Lung (tissue), 12 donors: ENCODE measurements around the gene PGR. TPM values are rescaled to one million over a fixed set of nuclear protein-coding genes. Genes with fewer than 3 reads are reported as not detected.

Experiments used
- ATAC-seq: fragments of 200-7000 bp; cut with Tn5 transposase; one replicate; pipeline ENCODE4 v1.9.1; 2020; ENCODE audit warnings: moderate number of reproducible peaks; ENCODE audit not compliant: insufficient read depth, low FRiP score
- DNase-seq, 3 donors: peaks; one replicate each; pipeline ENCODE4 v3.0.0-alpha.2; 2013 to 2017
- H3K27ac ChIP-seq, 2 donors: one replicate each; pipeline ENCODE4 v1.5.1; 2013; ENCODE audit warnings: mild to moderate bottlenecking in 2 of 2, moderate library complexity in 2 of 2, control low read depth in 1 of 2, inconsistent platforms in 1 of 2, low read depth in 1 of 2, low read length in 1 of 2
- H3K27me3 ChIP-seq, 3 donors: one replicate each; pipeline ENCODE4 v1.5.1; 2013; ENCODE audit warnings: low read length in 2 of 3; ENCODE audit not compliant: control insufficient read depth in 3 of 3, insufficient read depth in 3 of 3
- H3K36me3 ChIP-seq, 4 donors: one replicate each; pipeline ENCODE4 v1.5.1; 2013; ENCODE audit warnings: low read length in 4 of 4, mild to moderate bottlenecking in 1 of 4, moderate library complexity in 1 of 4; ENCODE audit not compliant: control insufficient read depth in 4 of 4, insufficient read depth in 4 of 4
- H3K4me1 ChIP-seq, 5 donors: one replicate each; pipeline ENCODE4 v1.5.1; 2013; ENCODE audit warnings: low read length in 5 of 5, mild to moderate bottlenecking in 2 of 5, moderate library complexity in 1 of 5; ENCODE audit not compliant: control insufficient read depth in 5 of 5, insufficient read depth in 5 of 5
- H3K4me3 ChIP-seq: one replicate; pipeline ENCODE4 v1.5.1; 2013; ENCODE audit warnings: mild to moderate bottlenecking, control low read depth, moderate library complexity
- H3K9ac ChIP-seq, 2 donors: one replicate each; pipeline ENCODE4 v1.5.1; 2013; ENCODE audit warnings: low read length in 2 of 2, control low read depth in 1 of 2; ENCODE audit not compliant: insufficient read depth in 1 of 2
- H3K9me3 ChIP-seq, 4 donors: one replicate each; pipeline ENCODE4 v1.5.1; 2013; ENCODE audit warnings: low read length in 3 of 4, mild to moderate bottlenecking in 1 of 4, moderate library complexity in 1 of 4; ENCODE audit not compliant: control insufficient read depth in 4 of 4, insufficient read depth in 3 of 4
- WGBS, 2 donors: extraction: QIAGEN DNeasy Blood & Tissue Kit; methylation state at CpG; one replicate each; pipeline ENCODE4 v1.1.7; 2013; 5-methylcytosine and 5-hydroxymethylcytosine counted together
- polyA plus RNA-seq, 2 donors: library from polyadenylated mRNA; stranded (reverse); fragments of 200-250 nt; gene quantifications; one replicate each; pipeline ENCODE4 v1.2.1, GENCODE V29; 2013
- total RNA-seq, 2 donors: library from RNA; depleted of rRNA in 1 of 2; stranded (reverse); fragments of >200 nt in 1 of 2; gene quantifications; one replicate each; pipeline ENCODE4 v1.2.1, GENCODE V29; 2014 to 2021
- TF ChIP-seq, protein P1 (sequence below): IDR thresholded peaks from 2 replicates; pipeline ENCODE4 v1.5.1; 2012; ENCODE audit warnings: mild to moderate bottlenecking; ENCODE audit errors: control extremely low read depth, extremely low read depth
- donor health status: control.
- donor health status: control.
- donor health status: Bipolar disorder and iron deficiency.
- donor health status: healthy.
- donor health status: DM: yes; HTN: yes; CAD: no.

The PGR gene
- total and polyA plus RNA-seq, 4 donors, result 0.16 to 8.8 (median 1.3) TPM

DNA sequence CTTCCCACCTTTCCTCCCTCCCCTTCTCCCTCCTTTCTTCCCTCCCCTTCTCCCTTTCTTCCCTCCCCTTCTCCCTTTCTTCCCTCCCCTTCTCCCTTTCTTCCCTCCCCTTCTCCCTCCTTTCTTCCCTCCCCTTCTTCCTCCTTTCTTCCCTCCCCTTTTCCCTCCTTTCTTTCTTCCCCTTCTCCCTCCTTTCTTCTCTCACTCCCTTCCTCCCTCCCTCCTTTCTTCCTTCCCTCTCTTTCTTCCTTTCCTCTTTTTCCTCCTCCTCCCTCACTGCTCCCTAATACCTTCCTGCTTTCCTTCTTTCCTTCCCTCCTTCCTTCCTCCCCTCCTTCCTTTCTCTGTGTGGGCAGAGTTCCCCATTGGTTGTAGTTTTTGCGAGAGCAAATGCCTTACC lies 76.1 kb downstream of the PGR start:
- Histone ChIP-seq H3K36me3 (no peaks in the 10 kb centered on the region), H3K9me3 (no peaks in the 10 kb centered on the region), H3K4me3 (no peak overlapping the region), H3K9ac (no peak overlapping the region), H3K4me1 (no peaks in the 10 kb centered on the region), H3K27me3 (no peaks in the 10 kb centered on the region), H3K27ac (no peak overlapping the region)
- 88 to 93% methylated on average over 1 of the region's 1 CpG for WGBS, 2 donors
- TF ChIP-seq, protein P1, sequence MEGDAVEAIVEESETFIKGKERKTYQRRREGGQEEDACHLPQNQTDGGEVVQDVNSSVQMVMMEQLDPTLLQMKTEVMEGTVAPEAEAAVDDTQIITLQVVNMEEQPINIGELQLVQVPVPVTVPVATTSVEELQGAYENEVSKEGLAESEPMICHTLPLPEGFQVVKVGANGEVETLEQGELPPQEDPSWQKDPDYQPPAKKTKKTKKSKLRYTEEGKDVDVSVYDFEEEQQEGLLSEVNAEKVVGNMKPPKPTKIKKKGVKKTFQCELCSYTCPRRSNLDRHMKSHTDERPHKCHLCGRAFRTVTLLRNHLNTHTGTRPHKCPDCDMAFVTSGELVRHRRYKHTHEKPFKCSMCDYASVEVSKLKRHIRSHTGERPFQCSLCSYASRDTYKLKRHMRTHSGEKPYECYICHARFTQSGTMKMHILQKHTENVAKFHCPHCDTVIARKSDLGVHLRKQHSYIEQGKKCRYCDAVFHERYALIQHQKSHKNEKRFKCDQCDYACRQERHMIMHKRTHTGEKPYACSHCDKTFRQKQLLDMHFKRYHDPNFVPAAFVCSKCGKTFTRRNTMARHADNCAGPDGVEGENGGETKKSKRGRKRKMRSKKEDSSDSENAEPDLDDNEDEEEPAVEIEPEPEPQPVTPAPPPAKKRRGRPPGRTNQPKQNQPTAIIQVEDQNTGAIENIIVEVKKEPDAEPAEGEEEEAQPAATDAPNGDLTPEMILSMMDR, result no peak
- ATAC-seq (no peak), DNase-seq (no peak)

DNA sequence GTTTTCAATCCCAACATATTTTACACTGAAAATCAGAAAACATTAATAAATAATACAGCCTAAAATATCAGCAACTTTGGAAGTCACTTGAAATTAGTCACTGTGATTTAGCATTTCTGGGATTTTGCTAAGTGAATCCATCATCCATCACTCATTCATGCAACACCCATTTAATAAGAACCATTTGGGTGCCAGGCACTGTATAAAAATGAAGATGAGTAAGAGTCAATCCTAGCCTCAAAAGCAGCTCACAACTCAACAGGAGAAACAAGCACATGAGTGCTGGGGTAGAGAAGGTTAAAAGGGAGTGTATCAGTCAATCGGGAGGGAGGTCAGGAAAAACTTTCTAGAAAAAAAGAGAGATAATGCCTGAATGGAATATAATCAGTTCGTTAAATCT lies 77.9 kb downstream of the PGR start:
- no peaks in the 10 kb centered on the region for H3K9me3 ChIP-seq
- no peaks in the 10 kb centered on the region for H3K36me3 ChIP-seq
- no peaks in the 10 kb centered on the region for H3K4me1 ChIP-seq
- H3K9ac ChIP-seq, result no peak overlapping the region
- 76 to 84% methylated on average over 2 of the region's 2 CpGs for WGBS, 2 donors
- no peaks in the 10 kb centered on the region for H3K27me3 ChIP-seq
- DNase-seq (no peak), ATAC-seq (no peak)
- no peak overlapping the region for H3K27ac ChIP-seq
- no peak overlapping the region for H3K4me3 ChIP-seq
- TF ChIP-seq, protein P1, result no peak

DNA sequence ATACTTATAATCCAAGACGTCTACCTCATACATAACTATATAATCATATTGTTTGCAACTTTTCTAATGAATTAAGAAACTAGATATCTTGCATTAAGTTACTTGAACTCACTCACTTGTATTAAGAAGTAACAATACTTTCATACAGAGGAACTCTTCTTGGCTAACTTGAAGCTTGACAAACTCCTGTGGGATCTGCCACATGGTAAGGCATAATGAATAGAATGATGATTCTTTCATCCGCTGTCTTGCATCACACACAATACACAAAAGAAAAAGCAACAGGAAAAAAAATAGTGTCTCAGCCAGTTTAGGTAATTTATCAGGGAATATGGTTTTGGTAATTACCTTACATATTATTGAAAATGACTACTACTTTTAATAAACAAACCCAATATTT lies 79.8 kb downstream of the PGR start:
- no peak overlapping the region for H3K9ac ChIP-seq
- H3K27me3 ChIP-seq, result no peaks in the 10 kb centered on the region
- DNase-seq (no peak), ATAC-seq (no peak)
- no peaks in the 10 kb centered on the region for H3K4me1 ChIP-seq
- no peaks in the 10 kb centered on the region for H3K36me3 ChIP-seq
- no peak overlapping the region for H3K4me3 ChIP-seq
- H3K27ac ChIP-seq, result no peak overlapping the region
- 89 to 92% methylated on average over 2 of the region's 2 CpGs for WGBS, 2 donors
- no peaks in the 10 kb centered on the region for H3K9me3 ChIP-seq
- TF ChIP-seq, protein P1, result no peak

DNA sequence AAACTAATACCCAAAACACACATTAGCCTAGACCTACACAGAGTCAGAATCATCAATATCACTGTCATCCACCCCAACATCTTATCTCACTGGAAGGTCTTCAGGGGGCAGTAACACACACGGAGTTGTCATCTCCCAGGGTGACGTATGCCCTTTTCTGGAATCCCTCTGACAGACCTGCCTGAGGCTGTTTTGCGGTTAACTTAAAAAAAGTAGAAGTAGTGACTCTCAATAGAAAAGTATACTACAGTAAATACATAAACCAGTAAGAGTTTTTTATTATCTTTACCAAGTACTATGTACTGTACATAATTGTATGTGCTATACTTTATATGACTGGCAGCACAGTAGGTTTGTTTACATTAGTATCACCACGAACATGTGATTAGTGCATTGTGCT lies 80.5 kb downstream of the PGR start:
- Histone ChIP-seq H3K4me3 (no peak overlapping the region), H3K9ac (no peak overlapping the region), H3K9me3 (no peaks in the 10 kb centered on the region), H3K27me3 (no peaks in the 10 kb centered on the region), H3K27ac (no peak overlapping the region), H3K36me3 (no peaks in the 10 kb centered on the region), H3K4me1 (no peaks in the 10 kb centered on the region)
- TF ChIP-seq, protein P1, result no peak
- WGBS, 2 donors, result 59 to 60% methylated on average over 4 of the region's 4 CpGs
- ATAC-seq, result no peak
- no peak for DNase-seq
